Measurements from ENCODE around the gene SGPL1.

GRCh38 chr10:70925377-70926225, 109.9 kb downstream of the SGPL1 start:
- TF ChIP-seq EZH2 (IDR thresholded peaks at IDR 0.05; ENCODE audit: low read length) = no peak
- peak; percentile 87 to 96 (median 88) for TF ChIP-seq CTCF (optimal IDR thresholded peaks at IDR 0.05 in 1 of 3, IDR thresholded peaks at IDR 0.05 in 1 of 3, conservative IDR thresholded peaks at IDR 0.05 in 1 of 3; ENCODE audit: extremely low read depth in 1 of 3, insufficient read depth in 2 of 3, low read length in 3 of 3)
